Activated CD8-positive, alpha-beta T cell treated with anti-CD3 and anti-CD28 coated beads for 36 hours (primary cell): ENCODE results near the gene IER2. TPM values are rescaled to one million over a fixed set of nuclear protein-coding genes. Genes with fewer than 3 reads are reported as not detected.
A peak's percentile ranks its signal among the peaks of the same experiment; 100 is the strongest.

Source experiments
- ATAC-seq: fragments of 200-7000 bp; cut with Tn5 transposase; one replicate; pipeline ENCODE4 v1.10.0; 2021; ENCODE audit warnings: mild to moderate bottlenecking, moderate library complexity
- CTCF ChIA-PET: fragments of 350-600 bp; sonication (Branson Sonifier 250); formaldehyde crosslinking; loops from one replicate; lab custom pipeline; 2021; ENCODE audit warnings: antibody characterized with exemption; lab: Charles Lee
- POLR2A ChIA-PET: fragments of 350-600 bp; sonication (Branson Sonifier 250); formaldehyde crosslinking; loops from one replicate; lab custom pipeline; 2021; ENCODE audit warnings: antibody characterized with exemption; lab: Charles Lee
- DNase-seq: peaks from one replicate; pipeline ENCODE4 v3.0.0-alpha.2; 2020
- H3K27ac Mint-ChIP-seq: one replicate; pipeline ENCODE4 v1.8.0; 2021; ENCODE audit warnings: mild to moderate bottlenecking, mixed read lengths
- H3K27me3 Mint-ChIP-seq: one replicate; pipeline ENCODE4 v1.8.0; 2021; ENCODE audit warnings: mixed read lengths
- H3K36me3 Mint-ChIP-seq: one replicate; pipeline ENCODE4 v1.8.0; 2021; ENCODE audit warnings: low read depth, mixed read lengths
- H3K4me1 Mint-ChIP-seq: one replicate; pipeline ENCODE4 v1.8.0; 2021; ENCODE audit warnings: low read depth, mixed read lengths
- H3K4me3 Mint-ChIP-seq: one replicate; pipeline ENCODE4 v1.8.0; 2021; ENCODE audit warnings: mild to moderate bottlenecking, moderate library complexity, mixed read lengths
- H3K9me3 Mint-ChIP-seq: one replicate; pipeline ENCODE4 v1.8.0; 2021; ENCODE audit warnings: mixed read lengths
- CTCF ChIP-seq: fragments of 200-600 bp; IDR thresholded peaks from one replicate; pipeline ENCODE4 v1.8.0; 2022; ENCODE audit warnings: antibody characterized with exemption, mild to moderate bottlenecking
- intact Hi-C: fragments of 100-400 bp; cut with micrococcal nuclease; formaldehyde crosslinking; loops from one replicate; pipeline ENCODE4 v1.10.0; 2022
- total RNA-seq, 2 experiments: library from RNA; stranded (reverse); gene quantifications; one replicate each; pipeline ENCODE4 v1.2.3, GENCODE V29; 2021

IER2 gene
- total RNA-seq, 2 experiments from 2014 or later: 120 to 122 TPM

- H3K36me3 Mint-ChIP-seq: peaks cover 30% of the 10 kb centered on the region
- ChIA-PET POLR2A (interaction anchor here (0.6 to 9.8 kb wide), 22 partner anchors 13 to 1363 kb away, joined by 3 to 226 read pairs (median 6); partner anchors contain the start of genes FARSA, JUNB, NACC1 and TRMT1), CTCF (interaction anchor here (0.8 to 1.7 kb wide), 9 partner anchors 10 to 188 kb away, joined by 3 to 10 read pairs (median 5); no protein-coding TSS in a partner anchor)
- H3K27me3 Mint-ChIP-seq: no peaks in the 10 kb centered on the region
- ATAC-seq (peak; percentile 26), DNase-seq (peak; percentile 95)
- no peak for TF ChIP-seq CTCF
- intact Hi-C loops: loop anchor here (5.0 kb wide), 1 partner anchor 36 kb away; the partner anchor contains the start of genes NACC1 and TRMT1
- peak overlapping the region; percentile 83 for H3K4me3 Mint-ChIP-seq
- H3K27ac Mint-ChIP-seq: peak overlapping the region; percentile 100
- no peaks in the 10 kb centered on the region for H3K9me3 Mint-ChIP-seq
- peaks cover 36% of the 10 kb centered on the region for H3K4me1 Mint-ChIP-seq
Observed at GRCh38 chr19:13152974-13153568, 2.9 kb downstream of the IER2 start.

GRCh38 chr19:13153569-13154240 is 3.5 kb downstream of the IER2 start:
- peaks cover 38% of the 10 kb centered on the region for H3K4me1 Mint-ChIP-seq
- ATAC-seq: no peak
- ChIA-PET POLR2A (interaction anchor here (0.6 to 9.8 kb wide), 15 partner anchors 12 to 361 kb away, joined by 3 to 226 read pairs (median 4); partner anchors contain the start of genes GADD45GIP1, JUNB, NACC1 and TRMT1), CTCF (interaction anchor here (4.6 kb wide), 1 partner anchor 15 kb away, joined by 37 read pairs; no protein-coding TSS in a partner anchor)
- no peak for TF ChIP-seq CTCF
- peak overlapping the region; percentile 100 for H3K27ac Mint-ChIP-seq
- no peak for DNase-seq
- intact Hi-C loops: loop anchor here (5.0 kb wide), 1 partner anchor 36 kb away; the partner anchor contains the start of genes NACC1 and TRMT1
- peak overlapping the region; percentile 83 for H3K4me3 Mint-ChIP-seq
- no peaks in the 10 kb centered on the region for H3K27me3 Mint-ChIP-seq
- H3K9me3 Mint-ChIP-seq: no peaks in the 10 kb centered on the region
- peaks cover 30% of the 10 kb centered on the region for H3K36me3 Mint-ChIP-seq

GRCh38 chr19:13154241-13154778 is 4.1 kb downstream of the IER2 start:
- H3K4me1 Mint-ChIP-seq: peaks cover 32% of the 10 kb centered on the region
- peaks cover 30% of the 10 kb centered on the region for H3K36me3 Mint-ChIP-seq
- CTCF ChIA-PET: interaction anchor here (1.2 to 4.6 kb wide), 6 partner anchors 10 to 94 kb away, joined by 3 to 37 read pairs (median 6); no protein-coding TSS in a partner anchor
- peak overlapping the region; percentile 83 for H3K4me3 Mint-ChIP-seq
- DNase-seq (peak; percentile 86), ATAC-seq (no peak)
- no peaks in the 10 kb centered on the region for H3K27me3 Mint-ChIP-seq
- TF ChIP-seq CTCF: no peak
- H3K27ac Mint-ChIP-seq: peak overlapping the region; percentile 100
- intact Hi-C loops: loop anchor here (5.0 kb wide), 1 partner anchor 37 kb away; the partner anchor contains the start of genes NACC1 and TRMT1
- no peaks in the 10 kb centered on the region for H3K9me3 Mint-ChIP-seq
- POLR2A ChIA-PET: interaction anchor here (0.8 to 9.8 kb wide), 10 partner anchors 12 to 692 kb away, joined by 3 to 226 read pairs (median 4); partner anchors contain the start of genes GADD45GIP1, NACC1 and TRMT1

GRCh38 chr19:13154911-13155471 is 4.8 kb downstream of the IER2 start:
- Mint-ChIP-seq H3K9me3 (no peaks in the 10 kb centered on the region), H3K27ac (peak overlapping the region; percentile 100), H3K36me3 (peaks cover 26% of the 10 kb centered on the region), H3K4me3 (peak overlapping the region; percentile 83), H3K4me1 (peaks cover 32% of the 10 kb centered on the region), H3K27me3 (no peaks in the 10 kb centered on the region)
- peak; percentile 32 for ATAC-seq
- ChIA-PET POLR2A (interaction anchor here (0.7 to 9.8 kb wide), 12 partner anchors 11 to 691 kb away, joined by 3 to 226 read pairs (median 4); partner anchors contain the start of gene TRMT1), CTCF (interaction anchor here (0.8 to 4.6 kb wide), 11 partner anchors 9 to 189 kb away, joined by 3 to 37 read pairs (median 5); partner anchors contain the start of gene NACC1)
- DNase-seq: peak; percentile 96
- TF ChIP-seq CTCF: peak; percentile 45
- intact Hi-C loops: loop anchor here (5.0 kb wide), 1 partner anchor 38 kb away; the partner anchor contains the start of genes NACC1 and TRMT1
